Measurements from ENCODE around the gene TBC1D2.

DNA sequence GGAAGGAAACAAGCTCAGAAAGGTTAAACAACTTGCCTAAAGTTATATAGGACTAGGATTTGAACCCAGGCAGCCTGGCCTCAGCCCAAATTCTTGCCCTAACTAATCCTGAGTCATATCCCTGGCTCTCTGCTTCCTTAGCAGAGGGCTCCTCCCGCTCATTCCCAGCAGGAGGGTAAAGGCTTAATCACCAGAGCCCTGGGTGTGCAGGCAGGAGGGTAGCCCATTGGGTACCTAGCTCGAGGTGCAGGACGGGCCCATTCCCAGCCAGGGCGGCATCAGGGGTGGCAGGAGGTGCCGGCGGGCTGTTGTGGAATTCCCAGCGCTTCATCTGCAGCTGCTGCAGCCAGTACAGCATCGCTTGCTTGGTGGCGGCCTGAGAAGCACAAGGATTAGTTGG, 3.9 kb downstream of the TBC1D2 start:
- TF ChIP-seq NFYB (CRISPR knock-in tag; IDR thresholded peaks at IDR 0.05) (no peak), TCF7L2 (IDR thresholded peaks at IDR 0.05; ENCODE audit: low read depth, low read length) (no peak), ZNF12 (CRISPR knock-in tag; IDR thresholded peaks at IDR 0.05) (no peak), ZKSCAN1 (IDR thresholded peaks at IDR 0.05; ENCODE audit: low read length) (no peak), EZH2 (conservative IDR thresholded peaks at IDR 0.05; ENCODE audit: low read depth, low read length) (no peak)
- TF ChIP-seq, protein P1, sequence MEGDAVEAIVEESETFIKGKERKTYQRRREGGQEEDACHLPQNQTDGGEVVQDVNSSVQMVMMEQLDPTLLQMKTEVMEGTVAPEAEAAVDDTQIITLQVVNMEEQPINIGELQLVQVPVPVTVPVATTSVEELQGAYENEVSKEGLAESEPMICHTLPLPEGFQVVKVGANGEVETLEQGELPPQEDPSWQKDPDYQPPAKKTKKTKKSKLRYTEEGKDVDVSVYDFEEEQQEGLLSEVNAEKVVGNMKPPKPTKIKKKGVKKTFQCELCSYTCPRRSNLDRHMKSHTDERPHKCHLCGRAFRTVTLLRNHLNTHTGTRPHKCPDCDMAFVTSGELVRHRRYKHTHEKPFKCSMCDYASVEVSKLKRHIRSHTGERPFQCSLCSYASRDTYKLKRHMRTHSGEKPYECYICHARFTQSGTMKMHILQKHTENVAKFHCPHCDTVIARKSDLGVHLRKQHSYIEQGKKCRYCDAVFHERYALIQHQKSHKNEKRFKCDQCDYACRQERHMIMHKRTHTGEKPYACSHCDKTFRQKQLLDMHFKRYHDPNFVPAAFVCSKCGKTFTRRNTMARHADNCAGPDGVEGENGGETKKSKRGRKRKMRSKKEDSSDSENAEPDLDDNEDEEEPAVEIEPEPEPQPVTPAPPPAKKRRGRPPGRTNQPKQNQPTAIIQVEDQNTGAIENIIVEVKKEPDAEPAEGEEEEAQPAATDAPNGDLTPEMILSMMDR (CRISPR knock-in tag; IDR thresholded peaks at IDR 0.05), result no peak

Measured in HepG2 (cell line).